KMS-11 (cell line): Measurements from ENCODE around the gene CYP11A1.

Experiments used
- H2AFZ ChIP-seq: fragments of 200-600 bp; sonication (generic); 2 replicates; pipeline ENCODE4 v1.6.1; 2016; ENCODE audit warnings: antibody characterized with exemption, mixed run types, low read depth
- H3K27ac ChIP-seq: fragments of 200-600 bp; sonication (generic); 2 replicates; pipeline ENCODE4 v1.6.1; 2016; ENCODE audit warnings: mild to moderate bottlenecking, mixed run types
- H3K27me3 ChIP-seq: fragments of 200-600 bp; sonication (generic); 2 replicates; pipeline ENCODE4 v1.6.1; 2017; ENCODE audit warnings: mild to moderate bottlenecking, low read depth, mixed run types, moderate library complexity; ENCODE audit not compliant: insufficient read depth
- H3K36me3 ChIP-seq: fragments of 200-600 bp; sonication (generic); 2 replicates; pipeline ENCODE4 v1.6.1; 2017; ENCODE audit warnings: mild to moderate bottlenecking, mixed run types; ENCODE audit not compliant: insufficient read depth
- H3K4me1 ChIP-seq: fragments of 200-600 bp; sonication (generic); 2 replicates; pipeline ENCODE4 v1.6.1; 2016; ENCODE audit warnings: mild to moderate bottlenecking, low read depth, mixed run types; ENCODE audit not compliant: poor library complexity, severe bottlenecking
- H3K4me2 ChIP-seq: fragments of 200-600 bp; sonication (generic); 2 replicates; pipeline ENCODE4 v1.7.0; 2016; ENCODE audit warnings: mild to moderate bottlenecking, mixed run types
- H3K4me3 ChIP-seq: fragments of 200-600 bp; sonication (generic); IDR thresholded peaks from 2 replicates; pipeline ENCODE4 v1.6.1; 2017; ENCODE audit warnings: low read depth, low read length, mixed read lengths; ENCODE audit not compliant: insufficient read depth
- H3K79me2 ChIP-seq: fragments of 200-600 bp; sonication (generic); 2 replicates; pipeline ENCODE4 v1.6.1; 2016; ENCODE audit warnings: low read depth, mixed run types; ENCODE audit not compliant: insufficient read depth
- H3K9ac ChIP-seq: fragments of 200-600 bp; sonication (generic); 2 replicates; pipeline ENCODE4 v1.6.1; 2016; ENCODE audit warnings: mild to moderate bottlenecking, mixed run types
- H4K20me1 ChIP-seq: fragments of 200-600 bp; sonication (generic); 2 replicates; pipeline ENCODE4 v1.6.1; 2016; ENCODE audit warnings: mild to moderate bottlenecking, mixed run types; ENCODE audit not compliant: insufficient read depth
- CTCF ChIP-seq: fragments of 200-600 bp; sonication (generic); conservative IDR thresholded peaks from 2 replicates; pipeline ENCODE4 v1.6.1; 2017; ENCODE audit warnings: low read depth, mild to moderate bottlenecking, antibody characterized with exemption, low read length, moderate library complexity, mixed read lengths

Gene CYP11A1

GRCh38 chr15:74334127-74334526 is 33.3 kb downstream of the CYP11A1 start:
- no peak overlapping the region for H3K4me2 ChIP-seq
- H3K27me3 ChIP-seq = peaks cover 62% of the 10 kb centered on the region
- no peaks in the 10 kb centered on the region for H3K4me1 ChIP-seq
- H4K20me1 ChIP-seq = no peaks in the 10 kb centered on the region
- no peaks in the 10 kb centered on the region for H3K79me2 ChIP-seq
- TF ChIP-seq CTCF = no peak
- H3K36me3 ChIP-seq = no peaks in the 10 kb centered on the region
- no peak overlapping the region for H3K4me3 ChIP-seq
- no peak overlapping the region for H3K9ac ChIP-seq
- no peak overlapping the region for H3K27ac ChIP-seq
- H2AFZ ChIP-seq = no peak overlapping the region

GRCh38 chr15:74333662-74334061 is 33.8 kb downstream of the CYP11A1 start:
- H3K4me3 ChIP-seq = no peak overlapping the region
- H3K9ac ChIP-seq = no peak overlapping the region
- H4K20me1 ChIP-seq = no peaks in the 10 kb centered on the region
- peaks cover 64% of the 10 kb centered on the region for H3K27me3 ChIP-seq
- no peak overlapping the region for H3K27ac ChIP-seq
- no peak overlapping the region for H3K4me2 ChIP-seq
- H2AFZ ChIP-seq = no peak overlapping the region
- H3K79me2 ChIP-seq = no peaks in the 10 kb centered on the region
- no peaks in the 10 kb centered on the region for H3K36me3 ChIP-seq
- H3K4me1 ChIP-seq = no peaks in the 10 kb centered on the region
- no peak for TF ChIP-seq CTCF

- peaks cover 64% of the 10 kb centered on the region for H3K27me3 ChIP-seq
- no peaks in the 10 kb centered on the region for H4K20me1 ChIP-seq
- no peaks in the 10 kb centered on the region for H3K79me2 ChIP-seq
- H3K4me3 ChIP-seq = no peak overlapping the region
- no peak overlapping the region for H3K27ac ChIP-seq
- H3K4me1 ChIP-seq = no peaks in the 10 kb centered on the region
- no peak for TF ChIP-seq CTCF
- H3K4me2 ChIP-seq = no peak overlapping the region
- no peaks in the 10 kb centered on the region for H3K36me3 ChIP-seq
- H2AFZ ChIP-seq = no peak overlapping the region
- H3K9ac ChIP-seq = no peak overlapping the region
Observed at GRCh38 chr15:74333093-74333492, 34.4 kb downstream of the CYP11A1 start.

GRCh38 chr15:74332611-74333010 is 34.8 kb downstream of the CYP11A1 start:
- H2AFZ ChIP-seq = no peak overlapping the region
- H3K9ac ChIP-seq = no peak overlapping the region
- no peak overlapping the region for H3K27ac ChIP-seq
- no peaks in the 10 kb centered on the region for H3K4me1 ChIP-seq
- no peak for TF ChIP-seq CTCF
- H3K4me3 ChIP-seq = no peak overlapping the region
- H3K79me2 ChIP-seq = no peaks in the 10 kb centered on the region
- no peak overlapping the region for H3K4me2 ChIP-seq
- H3K27me3 ChIP-seq = peaks cover 62% of the 10 kb centered on the region
- no peaks in the 10 kb centered on the region for H3K36me3 ChIP-seq
- H4K20me1 ChIP-seq = no peaks in the 10 kb centered on the region

GRCh38 chr15:74332011-74332410 is 35.4 kb downstream of the CYP11A1 start:
- H3K9ac ChIP-seq = no peak overlapping the region
- no peaks in the 10 kb centered on the region for H3K36me3 ChIP-seq
- no peak overlapping the region for H3K4me2 ChIP-seq
- no peaks in the 10 kb centered on the region for H3K79me2 ChIP-seq
- H4K20me1 ChIP-seq = no peaks in the 10 kb centered on the region
- H3K4me3 ChIP-seq = no peak overlapping the region
- no peak for TF ChIP-seq CTCF
- H3K27ac ChIP-seq = no peak overlapping the region
- no peaks in the 10 kb centered on the region for H3K4me1 ChIP-seq
- no peak overlapping the region for H2AFZ ChIP-seq
- H3K27me3 ChIP-seq = peaks cover 63% of the 10 kb centered on the region
